Pancreas (tissue), 10 donors: ENCODE data around the gene UBA3. TPM values are rescaled to one million over a fixed set of nuclear protein-coding genes. Genes with fewer than 3 reads are reported as not detected.
A peak's percentile ranks its signal among the peaks of the same experiment; 100 is the strongest.

Source experiments
- ATAC-seq, 4 donors: fragments of 200-7000 bp; cut with Tn5 transposase; one replicate each; pipeline versions ENCODE4 v1.8.0 to v1.9.1; 2020; ENCODE audit warnings: mild to moderate bottlenecking in 4 of 4, moderate library complexity in 4 of 4
- DNase-seq, 6 donors: peaks; one replicate each; pipeline ENCODE4 v3.0.0-alpha.2; 2020
- FAIRE-seq: peaks from 2 replicates; lab custom pipeline; 2012; peaks lifted over from hg19 to GRCh38; lab: Jason Lieb, UNC
- H3K27ac ChIP-seq, 4 donors: fragments of 200-600 bp; sonication (generic); 1 replicate in 3 of 4; 2 replicates in 1 of 4; pipeline versions ENCODE4 v1.5.0 to v1.8.0; 2020
- H3K27me3 ChIP-seq, 4 donors: fragments of 200-600 bp; one replicate each; pipeline ENCODE4 v1.8.0; 2021
- H3K36me3 ChIP-seq, 3 donors: fragments of 200-600 bp; sonication (generic) in 1 of 3; one replicate each; pipeline versions ENCODE4 v1.5.0 to v1.8.0; 2020 to 2021
- H3K4me1 ChIP-seq, 3 donors: fragments of 200-600 bp; one replicate each; pipeline ENCODE4 v1.8.0; 2021
- H3K4me3 ChIP-seq, 4 donors: fragments of 200-600 bp; sonication (generic) in 2 of 4; one replicate each; pipeline versions ENCODE4 v1.5.0 to v1.8.0; 2020 to 2021
- H3K9me3 ChIP-seq, 4 donors: fragments of 200-600 bp; one replicate each; pipeline ENCODE4 v1.8.0; 2021
- CTCF ChIP-seq, 4 donors: fragments of 200-600 bp; sonication (generic) in 3 of 4; IDR thresholded peaks; one replicate each; pipeline versions ENCODE4 v1.5.0 to v1.8.0; 2021; ENCODE audit warnings: antibody characterized with exemption in 4 of 4
- WGBS, 2 donors: extraction: QIAGEN DNeasy Blood & Tissue Kit; methylation state at CpG; one replicate each; pipeline ENCODE4 v1.1.7; 2013; 5-methylcytosine and 5-hydroxymethylcytosine counted together
- intact Hi-C, 3 donors: fragments of 100-400 bp; cut with DNase I; formaldehyde crosslinking; loops; one replicate each; pipeline versions ENCODE4 v1.11.1 to v1.14.2; 2022
- polyA plus RNA-seq, 2 donors: library from polyadenylated mRNA; stranded (reverse); fragments of 200-250 nt; gene quantifications; one replicate each; pipeline ENCODE4 v1.2.3, GENCODE V29; 2013
- total RNA-seq, 6 donors: library from RNA; stranded (reverse); fragmentation: NEBNext Ultra II Directional in 4 of 6; extraction: Animal tissue kit (Norgen Biotek cat#: 25700) in 4 of 6; gene quantifications; one replicate each; pipeline versions ENCODE4 v1.2.1 to v1.2.4, GENCODE V29; 2021 to 2023
- donor health status: healthy with polysubstance abuse.
- donor health status: DM: no; HTN: no; CAD: no; lungs with moderate emphysema.
- donor health status: DM: no; HTN: no; CAD: no.
- donor health status: control.
- donor health status: control.
- donor health status: Bipolar disorder and iron deficiency.
- donor health status: DM: yes; HTN: yes; CAD: no.
- donor health status: DM: no; HTN: no; CAD: no.
- donor health status: DM: no; HTN: no; CAD: no.
- donor health status: DM: yes; HTN: yes; CAD: no.

Gene UBA3
- total and polyA plus RNA-seq, 8 donors: 11.7 to 32.9 (median 17.1) TPM

- TF ChIP-seq CTCF (IDR thresholded peaks at IDR 0.05): no peak
- DNase-seq (no peak), ATAC-seq (no peak), FAIRE-seq (no peak)
- intact Hi-C loops: no loop called here
- H3K9me3 ChIP-seq: no peaks in the 10 kb centered on the region
- 68 to 69% methylated on average over 3 of the region's 3 CpGs for WGBS, 2 donors
- H3K27ac ChIP-seq: peak overlapping the region; percentile 79 to 95 (median 91)
- H3K4me3 ChIP-seq: peak overlapping the region in 3 of 4 donors; percentile 68 to 86 (median 70)
- peaks cover 19 to 70% (median 60%) of the 10 kb centered on the region in 3 donors for H3K4me1 ChIP-seq
- no peaks in the 10 kb centered on the region for H3K27me3 ChIP-seq
- H3K36me3 ChIP-seq: no peaks in the 10 kb centered on the region
These were observed 7.0 kb upstream of the UBA3 start for GRCh38 chr3:69087030-69087791.

GRCh38 chr3:69085833-69086722, 5.9 kb upstream of the UBA3 start:
- intact Hi-C loops: no loop called here

GRCh38 chr3:69085168-69085832, 5.1 kb upstream of the UBA3 start:
- H3K4me3 ChIP-seq: peak overlapping the region; percentile 68 to 86 (median 76)
- no peak for TF ChIP-seq CTCF (IDR thresholded peaks at IDR 0.05)
- FAIRE-seq: no peak

More at GRCh38 chr3:69085833-69086722, 5.9 kb upstream of the UBA3 start:
- no peaks in the 10 kb centered on the region for H3K9me3 ChIP-seq
- DNase-seq (peak; percentile 85 to 95 (median 93)), FAIRE-seq (no peak), ATAC-seq (peak; percentile 67 to 73 (median 68))
- H3K4me1 ChIP-seq: peaks cover 19 to 60% (median 51%) of the 10 kb centered on the region in 3 donors
- WGBS, 2 donors: 0% methylated on average over 8 of the region's 8 CpGs
- peak overlapping the region; percentile 68 to 86 (median 76) for H3K4me3 ChIP-seq
- peak overlapping the region; percentile 79 to 95 (median 91) for H3K27ac ChIP-seq
- no peaks in the 10 kb centered on the region for H3K36me3 ChIP-seq
- H3K27me3 ChIP-seq: no peaks in the 10 kb centered on the region
- TF ChIP-seq CTCF (IDR thresholded peaks at IDR 0.05): no peak

GRCh38 chr3:69084326-69085167, 4.4 kb upstream of the UBA3 start, which contains the start of gene ARL6IP5:
Gene ARL6IP5 (plus strand): TSS chr3:69084937. CDS start chr3:69085048, 111 bp downstream.
- Histone ChIP-seq H3K27ac (peak within 1 kb of the TSS; percentile 79 to 95 (median 91)), H3K4me3 (peak within 1 kb of the TSS; percentile 68 to 86 (median 76)), H3K36me3 (no peaks in the 10 kb centered on the region), H3K9me3 (no peaks in the 10 kb centered on the region), H3K4me1 (peaks cover 19 to 58% (median 40%) of the 10 kb centered on the region in 3 donors), H3K27me3 (no peaks in the 10 kb centered on the region)
- peak; percentile 65 for FAIRE-seq
- intact Hi-C loops: no loop called here
- 1% methylated on average over 32 of the region's 32 CpGs for WGBS, 2 donors
- ATAC-seq: peak; percentile 73 to 84 (median 78)
- peak; percentile 90 to 95 (median 93) for DNase-seq
- TF ChIP-seq CTCF (IDR thresholded peaks at IDR 0.05): no peak

More at GRCh38 chr3:69085168-69085832, 5.1 kb upstream of the UBA3 start:
- Histone ChIP-seq H3K9me3 (no peaks in the 10 kb centered on the region), H3K27ac (peak overlapping the region; percentile 79 to 95 (median 91)), H3K27me3 (no peaks in the 10 kb centered on the region), H3K4me1 (peaks cover 19 to 65% (median 48%) of the 10 kb centered on the region in 3 donors), H3K36me3 (no peaks in the 10 kb centered on the region)
- 0% methylated on average over 26 of the region's 26 CpGs for WGBS, 2 donors
- peak; percentile 21 to 76 (median 52) for DNase-seq
- intact Hi-C loops: no loop called here
- ATAC-seq: peak; percentile 15 to 40 (median 32)
